Measurements from ENCODE around the gene TXNDC11.

GRCh38 chr16:11651796-11652195, 90.9 kb downstream of the TXNDC11 start:
- no peak for TF ChIP-seq CTCF (IDR thresholded peaks at IDR 0.05)
- no peak for TF ChIP-seq POLR2A (IDR thresholded peaks at IDR 0.05)

Data from vagina (tissue), 2 donors.